GM12891 (cell line): ENCODE measurements around the gene OR2T1.
"Not testable (repeated sequence)": the region's sequence is repeated elsewhere in the genome, so short reads cannot be mapped to it uniquely, and the experiment has no call there.

Experiments used
- POLR2A ChIP-seq: IDR thresholded peaks from 2 replicates; pipeline ENCODE4 v1.6.1; 2011; ENCODE audit warnings: low read depth, low read length, control low read depth
- POLR2AphosphoS5 ChIP-seq: IDR thresholded peaks from 2 replicates; pipeline ENCODE4 v1.6.1; 2011; ENCODE audit warnings: low read depth, low read length, control low read depth
- POU2F2 ChIP-seq: IDR thresholded peaks from 2 replicates; pipeline ENCODE4 v1.6.1; 2011; ENCODE audit warnings: low read depth, mild to moderate bottlenecking, control low read depth, low read length, moderate library complexity
- SPI1 ChIP-seq: IDR thresholded peaks from 2 replicates; pipeline ENCODE4 v1.6.1; 2011; ENCODE audit warnings: low read depth, low read length, control low read depth
- TAF1 ChIP-seq: IDR thresholded peaks from 2 replicates; pipeline ENCODE4 v1.6.1; 2011; ENCODE audit warnings: low read depth, low read length, control low read depth

DNA sequence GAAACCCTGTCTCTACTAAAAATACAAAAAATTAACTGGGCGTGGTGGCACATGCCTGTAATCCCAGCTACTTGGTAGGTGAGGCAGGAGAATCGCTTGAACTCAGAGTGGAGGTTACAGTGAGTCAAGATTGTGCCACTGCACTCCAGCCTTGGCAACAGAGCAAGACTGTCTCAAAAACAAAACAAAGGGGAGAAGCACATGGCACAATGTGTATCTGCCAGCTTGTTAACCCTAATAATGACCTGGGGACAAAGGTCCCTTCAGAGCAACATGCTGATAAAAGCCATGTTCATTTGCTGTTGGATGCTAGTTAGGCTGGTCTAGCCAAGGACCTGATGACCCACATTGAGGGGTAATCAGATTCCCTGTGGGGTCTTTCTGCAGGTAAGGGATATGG lies 53.8 kb downstream of the OR2T1 start:
- not testable (repeated sequence) for TF ChIP-seq POLR2A, POLR2AphosphoS5, TAF1, SPI1, POU2F2
